Thyroid gland (tissue), 4 donors: ENCODE measurements around the gene KCNIP4. TPM values are rescaled to one million over a fixed set of nuclear protein-coding genes. Genes with fewer than 3 reads are reported as not detected.
"Not testable (repeated sequence)": the region's sequence is repeated elsewhere in the genome, so short reads cannot be mapped to it uniquely, and the experiment has no call there.

ENCODE experiments used
- DNase-seq, 2 donors: peaks; one replicate each; pipeline ENCODE4 v3.0.0-alpha.2; 2019
- H3K27ac ChIP-seq, 3 donors: fragments of 200-600 bp; sonication (generic); 1 replicate in 2 of 3; 2 replicates in 1 of 3; pipeline ENCODE4 v1.5.1; 2016 to 2019; ENCODE audit warnings: mild to moderate bottlenecking in 1 of 3, moderate library complexity in 1 of 3
- H3K27me3 ChIP-seq: fragments of 200-600 bp; sonication (generic); one replicate; pipeline ENCODE4 v1.5.1; 2019
- H3K36me3 ChIP-seq, 2 donors: fragments of 200-600 bp; sonication (generic); one replicate each; pipeline ENCODE4 v1.5.1; 2016 to 2019
- H3K4me1 ChIP-seq, 2 donors: fragments of 200-600 bp; sonication (generic); one replicate each; pipeline ENCODE4 v1.5.1; 2017 to 2019
- H3K4me3 ChIP-seq, 3 donors: fragments of 200-600 bp; sonication (generic); replicated peaks in 1 of 3; 1 replicate in 2 of 3; 2 replicates in 1 of 3; pipeline ENCODE4 v1.5.1; 2016; ENCODE audit warnings: mild to moderate bottlenecking in 1 of 3
- H3K9me3 ChIP-seq: fragments of 200-600 bp; sonication (generic); one replicate; pipeline ENCODE4 v1.5.1; 2017
- POLR2A ChIP-seq, 2 donors: fragments of 450-650 bp; IDR thresholded peaks; one replicate each; pipeline ENCODE4 v1.6.1; 2017; ENCODE audit warnings: antibody characterized with exemption in 2 of 2, mild to moderate bottlenecking in 2 of 2, moderate library complexity in 1 of 2
- WGBS, 2 donors: methylation state at CpG; one replicate each; pipeline ENCODE4 v1.1.5; 2017; 5-methylcytosine and 5-hydroxymethylcytosine counted together
- intact Hi-C: fragments of 100-400 bp; cut with DNase I; formaldehyde crosslinking; loops from one replicate; pipeline ENCODE4 v1.15.1; 2023
- total RNA-seq, 4 donors: library from RNA; depleted of rRNA; stranded (reverse); fragments of >200 nt; gene quantifications; one replicate each; pipeline ENCODE4 v1.2.3, GENCODE V29; 2016
- TF ChIP-seq, protein P1 (sequence below), 6 experiments: fragments of 200-600 bp in 3 of 6; fragments of 450-650 bp in 3 of 6; sonication (generic) in 3 of 6; IDR thresholded peaks; one replicate each; pipeline ENCODE4 v1.5.1; 2016 to 2019; ENCODE audit warnings: antibody characterized with exemption in 6 of 6, mild to moderate bottlenecking in 2 of 6, inconsistent platforms in 1 of 6, moderate library complexity in 1 of 6

KCNIP4 gene
- total RNA-seq, 4 donors from 2014 or later, result 2.0 to 6.6 (median 4.4) TPM

DNA sequence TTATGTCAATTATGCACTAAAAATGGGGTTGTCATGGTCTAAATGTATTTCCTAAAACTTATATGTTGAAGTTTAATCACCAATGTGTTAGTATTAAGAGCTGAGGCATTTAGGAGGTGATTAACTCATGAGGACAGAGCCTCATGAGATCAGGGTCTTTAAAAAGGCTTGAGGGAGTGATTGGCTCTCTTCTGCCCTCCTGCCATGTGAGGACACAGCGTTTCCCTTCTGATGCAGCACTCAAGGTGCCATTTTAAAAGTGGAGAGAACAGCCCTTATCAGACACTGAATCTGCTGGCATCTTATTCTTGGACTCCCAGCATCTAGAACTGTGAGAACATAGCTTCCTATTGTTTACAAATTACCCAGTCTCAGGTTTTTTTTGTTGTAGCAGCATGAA is 581.7 kb downstream of the KCNIP4 start:
- TF ChIP-seq POLR2A (IDR thresholded peaks at IDR 0.05), result no peak
- TF ChIP-seq, protein P1, sequence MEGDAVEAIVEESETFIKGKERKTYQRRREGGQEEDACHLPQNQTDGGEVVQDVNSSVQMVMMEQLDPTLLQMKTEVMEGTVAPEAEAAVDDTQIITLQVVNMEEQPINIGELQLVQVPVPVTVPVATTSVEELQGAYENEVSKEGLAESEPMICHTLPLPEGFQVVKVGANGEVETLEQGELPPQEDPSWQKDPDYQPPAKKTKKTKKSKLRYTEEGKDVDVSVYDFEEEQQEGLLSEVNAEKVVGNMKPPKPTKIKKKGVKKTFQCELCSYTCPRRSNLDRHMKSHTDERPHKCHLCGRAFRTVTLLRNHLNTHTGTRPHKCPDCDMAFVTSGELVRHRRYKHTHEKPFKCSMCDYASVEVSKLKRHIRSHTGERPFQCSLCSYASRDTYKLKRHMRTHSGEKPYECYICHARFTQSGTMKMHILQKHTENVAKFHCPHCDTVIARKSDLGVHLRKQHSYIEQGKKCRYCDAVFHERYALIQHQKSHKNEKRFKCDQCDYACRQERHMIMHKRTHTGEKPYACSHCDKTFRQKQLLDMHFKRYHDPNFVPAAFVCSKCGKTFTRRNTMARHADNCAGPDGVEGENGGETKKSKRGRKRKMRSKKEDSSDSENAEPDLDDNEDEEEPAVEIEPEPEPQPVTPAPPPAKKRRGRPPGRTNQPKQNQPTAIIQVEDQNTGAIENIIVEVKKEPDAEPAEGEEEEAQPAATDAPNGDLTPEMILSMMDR (IDR thresholded peaks at IDR 0.05), result no peak
- H3K36me3 ChIP-seq, result no peaks in the 10 kb centered on the region
- no peaks in the 10 kb centered on the region for H3K9me3 ChIP-seq
- H3K4me1 ChIP-seq, result peaks cover 0 to 5% of the 10 kb centered on the region in 2 donors
- DNase-seq, result no peak
- H3K4me3 ChIP-seq, result no peak overlapping the region
- no peak overlapping the region for H3K27ac ChIP-seq
- WGBS, 2 donors, result 8 to 33% methylated on average over 1 of the region's 1 CpG
- intact Hi-C loops, result no loop called here
- no peaks in the 10 kb centered on the region for H3K27me3 ChIP-seq

DNA sequence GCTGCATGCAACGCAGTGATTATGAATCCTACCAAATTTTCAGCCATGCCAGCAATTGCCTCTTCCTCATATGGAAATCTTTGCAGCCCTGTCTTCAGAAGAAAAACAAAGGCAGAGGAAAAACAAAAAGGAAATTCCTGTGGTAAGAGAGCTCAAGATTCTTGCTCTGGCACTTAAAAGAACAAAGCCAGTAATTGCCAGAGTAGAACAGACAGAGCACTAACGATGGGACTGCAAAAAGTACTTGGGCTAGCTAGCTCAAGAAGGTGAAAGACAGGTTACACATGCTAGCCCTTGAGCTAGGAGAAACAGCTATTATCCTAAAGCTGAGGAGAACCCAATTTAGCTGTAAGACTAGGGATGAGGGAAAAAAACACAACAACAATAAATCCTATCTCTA is 582.3 kb downstream of the KCNIP4 start:
- TF ChIP-seq, protein P1 (IDR thresholded peaks at IDR 0.05), result no peak
- TF ChIP-seq POLR2A (IDR thresholded peaks at IDR 0.05), result no peak
- 9 to 13% methylated on average over 2 of the region's 2 CpGs for WGBS, 2 donors

DNA sequence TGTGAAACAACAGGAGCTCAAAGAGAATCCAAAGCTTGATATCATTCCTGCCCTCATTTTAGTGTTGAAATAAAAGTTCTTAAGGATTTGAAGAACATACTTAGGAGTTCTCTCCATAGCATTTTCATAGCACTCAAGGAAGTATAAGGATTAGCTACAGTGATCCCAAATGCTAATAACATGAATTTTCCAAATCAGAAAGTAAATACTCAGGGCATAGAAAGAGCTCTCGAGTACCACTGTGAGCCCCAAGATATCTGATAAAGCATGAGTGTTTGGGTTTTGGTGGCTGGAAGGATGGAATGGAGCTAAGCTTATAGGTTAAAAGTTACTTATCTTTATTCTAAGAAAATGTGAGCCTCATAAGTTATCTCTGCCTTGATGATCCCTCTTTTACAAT is 584.9 kb downstream of the KCNIP4 start:
- no peaks in the 10 kb centered on the region for H3K9me3 ChIP-seq
- 76 to 80% methylated on average over 1 of the region's 1 CpG for WGBS, 2 donors
- TF ChIP-seq, protein P1 (IDR thresholded peaks at IDR 0.05), result no peak
- no peak for TF ChIP-seq POLR2A (IDR thresholded peaks at IDR 0.05)
- no peak for DNase-seq
- H3K4me3 ChIP-seq, result no peak overlapping the region
- peaks cover 4 to 5% of the 10 kb centered on the region in 2 donors for H3K4me1 ChIP-seq
- intact Hi-C loops, result no loop called here
- no peaks in the 10 kb centered on the region for H3K27me3 ChIP-seq
- no peak overlapping the region for H3K27ac ChIP-seq
- H3K36me3 ChIP-seq, result no peaks in the 10 kb centered on the region

More for the DNA sequence above, 582.3 kb downstream of the KCNIP4 start:
- H3K4me3 ChIP-seq, result no peak overlapping the region
- DNase-seq, result no peak
- intact Hi-C loops, result no loop called here
- no peak overlapping the region for H3K27ac ChIP-seq
- H3K9me3 ChIP-seq, result no peaks in the 10 kb centered on the region
- H3K36me3 ChIP-seq, result no peaks in the 10 kb centered on the region
- no peaks in the 10 kb centered on the region for H3K27me3 ChIP-seq
- peaks cover 4 to 5% of the 10 kb centered on the region in 2 donors for H3K4me1 ChIP-seq

DNA sequence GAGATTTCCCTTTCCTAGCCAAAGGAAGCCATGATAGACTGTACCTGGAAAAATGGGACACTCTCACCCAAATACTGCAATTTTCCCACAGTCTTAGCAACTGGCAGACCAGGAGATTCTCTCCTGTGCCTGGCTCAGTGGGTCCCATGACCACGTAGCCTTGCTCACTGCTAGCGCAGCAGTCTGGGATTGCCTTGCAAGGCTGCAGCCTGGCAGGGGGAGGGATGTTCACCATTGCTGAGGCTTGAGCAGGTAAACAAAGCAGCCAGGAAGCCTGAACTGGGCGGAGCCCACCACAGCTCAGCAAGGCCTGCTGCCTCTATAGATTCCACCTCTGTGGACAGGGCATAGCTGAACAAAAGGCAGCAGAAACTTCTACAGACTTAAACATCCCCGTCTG is 596.2 kb downstream of the KCNIP4 start:
- H3K27me3 ChIP-seq, H3K36me3 ChIP-seq, H3K9me3 ChIP-seq, H3K4me1 ChIP-seq, DNase-seq, H3K4me3 ChIP-seq, intact Hi-C loops, H3K27ac ChIP-seq: not testable (repeated sequence)
- 88 to 100% methylated on average over 4 of the region's 4 CpGs for whole genome bisulfite sequencing, 2 donors

DNA sequence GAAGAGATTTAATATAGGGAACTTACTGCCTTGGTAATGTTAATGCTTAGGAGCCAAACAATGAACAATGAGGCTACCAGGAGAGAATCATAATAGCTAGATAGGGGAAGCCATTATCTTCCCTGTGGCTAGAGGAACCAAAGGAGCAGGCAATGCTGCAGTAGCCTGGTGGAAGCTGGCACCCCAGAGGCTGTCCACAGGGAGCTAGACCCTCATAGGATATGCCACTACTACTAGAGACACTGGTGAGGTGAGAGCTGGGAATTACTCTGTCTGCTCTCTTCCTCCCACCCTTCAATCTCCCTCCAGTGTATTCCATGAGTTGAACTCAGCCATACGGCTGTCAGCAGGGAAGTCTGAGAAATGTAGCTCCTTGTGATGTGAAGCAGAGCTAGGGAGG is 601.4 kb downstream of the KCNIP4 start:
- intact Hi-C loops, result no loop called here
- H3K9me3 ChIP-seq, result no peaks in the 10 kb centered on the region
- DNase-seq, result no peak

More for the DNA sequence above, 601.4 kb downstream of the KCNIP4 start:
- H3K36me3 ChIP-seq, result no peaks in the 10 kb centered on the region
- TF ChIP-seq, protein P1 (IDR thresholded peaks at IDR 0.05), result no peak
- no peak for TF ChIP-seq POLR2A (IDR thresholded peaks at IDR 0.05)
- no peak overlapping the region for H3K27ac ChIP-seq
- 46 to 48% methylated on average over 1 of the region's 1 CpG for WGBS, 2 donors
- H3K4me3 ChIP-seq, result no peak overlapping the region
- H3K27me3 ChIP-seq, result no peaks in the 10 kb centered on the region
- no peaks in the 10 kb centered on the region for H3K4me1 ChIP-seq
